ENCODE data around the gene MKRN2OS. TPM values are rescaled to one million over a fixed set of nuclear protein-coding genes. Genes with fewer than 3 reads are reported as not detected.

MKRN2OS gene
- total RNA-seq, 3 donors from 2014 or later, result 1.0 to 3.6 TPM; not detected in 1

DNA sequence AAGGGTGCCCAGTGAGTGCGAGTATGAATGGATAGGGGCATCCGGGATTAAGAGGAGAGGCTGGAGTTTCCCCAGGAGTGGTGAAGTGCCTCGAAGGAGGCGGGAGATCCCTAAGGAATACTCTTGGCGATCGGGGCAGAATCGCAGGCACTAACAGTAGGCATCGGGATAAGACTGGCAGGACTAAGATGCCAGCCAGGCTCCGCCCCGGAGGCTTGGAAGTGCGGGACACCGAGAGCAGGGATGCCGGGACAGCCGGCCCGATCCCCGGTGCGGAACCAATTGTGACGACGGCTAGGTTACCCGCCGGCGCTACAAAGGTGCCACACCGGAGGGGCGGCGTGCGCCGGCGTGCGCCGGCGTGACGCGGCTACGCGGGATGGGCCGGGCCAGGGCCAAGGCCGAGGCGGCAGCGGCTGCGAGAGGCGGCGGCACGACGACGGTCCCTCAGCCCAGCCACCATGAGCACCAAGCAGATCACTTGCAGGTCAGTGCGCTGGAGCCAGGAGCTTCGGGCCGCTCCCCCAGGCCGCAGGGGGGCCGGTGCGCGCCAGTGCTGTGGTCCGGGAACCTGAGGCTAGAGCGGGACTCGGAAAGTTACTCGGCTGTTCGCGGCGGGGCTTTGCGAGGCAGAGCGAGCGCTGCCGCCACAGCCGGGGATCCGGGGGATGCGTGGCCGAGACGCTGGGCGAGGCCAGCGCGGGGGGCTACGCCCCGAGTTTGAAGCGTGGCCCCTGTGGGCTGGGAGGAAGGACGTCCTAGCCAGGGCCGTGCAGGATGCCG lies 11.6 kb upstream of the MKRN2OS start, which contains the start of gene MKRN2:
MKRN2 (plus strand) TSS at position 398 of the 783 bp plus-strand sequence; CDS start at position 462, 64 bp downstream.
- intact Hi-C loops (cut with DNase I; ENCODE audit: low total_unique reads), result loop anchor here (5.0 kb wide), 1 partner anchor 280 kb away; no protein-coding TSS in a partner anchor
- Histone ChIP-seq H3K4me3 (peak within 1 kb of the TSS; percentile 77 to 84 (median 77)), H3K27ac (peak within 1 kb of the TSS; percentile 91 to 93), H3K27me3 (peaks cover 0 to 16% of the 10 kb centered on the region in 2 donors), H3K36me3 (no peaks in the 10 kb centered on the region), H3K4me1 (peaks cover 0 to 7% of the 10 kb centered on the region in 2 donors), H3K9me3 (no peaks in the 10 kb centered on the region)
- DNase-seq (ENCODE audit: low spot score in 2 of 2), result peak; percentile 82 to 88
- no peak for TF ChIP-seq CTCF (IDR thresholded peaks at IDR 0.05)
- TF ChIP-seq POLR2AphosphoS5 (IDR thresholded peaks at IDR 0.05), result peak; percentile 95 to 97 (median 96)
- TF ChIP-seq POLR2A (IDR thresholded peaks at IDR 0.05), result peak; percentile 68

DNA sequence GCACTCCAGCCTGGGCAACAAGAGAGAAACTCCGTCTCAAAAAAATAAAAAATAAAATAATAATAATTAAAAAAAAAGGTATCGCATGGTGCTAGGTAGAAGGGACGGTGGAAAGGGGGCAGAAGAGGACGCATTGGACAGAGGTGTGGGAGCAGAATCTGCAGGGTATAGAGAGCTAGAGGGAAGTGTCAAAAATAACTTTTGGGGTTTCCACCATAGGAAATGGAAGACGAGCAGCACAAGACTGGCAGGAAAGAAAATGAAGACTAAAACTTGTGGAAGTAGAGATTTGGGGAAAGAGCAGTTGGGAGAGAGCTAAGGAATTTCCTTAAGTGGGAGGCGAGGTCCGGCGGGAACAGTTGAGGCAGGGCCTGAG lies 11.0 kb upstream of the MKRN2OS start:
- Histone ChIP-seq H3K27me3 (peaks cover 0 to 17% of the 10 kb centered on the region in 2 donors), H3K36me3 (no peaks in the 10 kb centered on the region), H3K27ac (peak overlapping the region; percentile 91 to 93), H3K4me1 (peaks cover 0 to 7% of the 10 kb centered on the region in 2 donors), H3K4me3 (peak overlapping the region; percentile 77 to 84 (median 77)), H3K9me3 (no peaks in the 10 kb centered on the region)
- intact Hi-C loops (cut with DNase I; ENCODE audit: low total_unique reads), result loop anchor here (5.0 kb wide), 1 partner anchor 281 kb away; no protein-coding TSS in a partner anchor
- no peak for DNase-seq (ENCODE audit: low spot score in 2 of 2)
- no peak for TF ChIP-seq CTCF (IDR thresholded peaks at IDR 0.05)
- no peak for TF ChIP-seq POLR2AphosphoS5 (IDR thresholded peaks at IDR 0.05)
- no peak for TF ChIP-seq POLR2A (IDR thresholded peaks at IDR 0.05)

- Histone ChIP-seq H3K27me3 (peaks cover 0 to 17% of the 10 kb centered on the region in 2 donors), H3K4me3 (peak overlapping the region; percentile 36 to 61 (median 48)), H3K9me3 (no peaks in the 10 kb centered on the region), H3K27ac (no peak overlapping the region), H3K4me1 (peaks cover 0 to 7% of the 10 kb centered on the region in 2 donors), H3K36me3 (no peaks in the 10 kb centered on the region)
- no peak for DNase-seq (ENCODE audit: low spot score in 2 of 2)
- intact Hi-C loops (cut with DNase I; ENCODE audit: low total_unique reads), result no loop called here
- TF ChIP-seq POLR2A (IDR thresholded peaks at IDR 0.05) (no peak), POLR2AphosphoS5 (IDR thresholded peaks at IDR 0.05) (no peak), CTCF (IDR thresholded peaks at IDR 0.05) (no peak)
Measured at GRCh38 chr3:12553921-12554391, 8.7 kb upstream of the MKRN2OS start.

GRCh38 chr3:12549971-12550760 lies 4.9 kb upstream of the MKRN2OS start:
- TF ChIP-seq POLR2AphosphoS5 (IDR thresholded peaks at IDR 0.05) (no peak), POLR2A (IDR thresholded peaks at IDR 0.05) (no peak), CTCF (IDR thresholded peaks at IDR 0.05) (no peak)
- no peak overlapping the region for H3K4me3 ChIP-seq
- H3K9me3 ChIP-seq, result no peaks in the 10 kb centered on the region
- intact Hi-C loops (cut with DNase I; ENCODE audit: low total_unique reads), result loop anchor here (5.0 kb wide), 1 partner anchor 503 kb away; no protein-coding TSS in a partner anchor
- H3K36me3 ChIP-seq, result no peaks in the 10 kb centered on the region
- H3K27me3 ChIP-seq, result peaks cover 0 to 17% of the 10 kb centered on the region in 2 donors
- no peaks in the 10 kb centered on the region for H3K4me1 ChIP-seq
- H3K27ac ChIP-seq, result no peak overlapping the region
- DNase-seq (ENCODE audit: low spot score in 2 of 2), result no peak

Measured in breast epithelium (tissue), 4 donors.